Heart left ventricle (tissue), 13 donors: ENCODE data around the gene UBE2Q1.

ENCODE experiments used
- CTCF ChIP-seq, 12 donors: fragments of 200-600 bp; sonication (generic) in 4 of 12; IDR thresholded peaks; one replicate each; pipeline versions ENCODE4 v1.5.0 to v1.8.0; 2018 to 2022; ENCODE audit warnings: antibody characterized with exemption in 12 of 12, mild to moderate bottlenecking in 5 of 12
- POLR2A ChIP-seq, 2 donors: fragments of 450-650 bp; IDR thresholded peaks; one replicate each; pipeline ENCODE4 v1.6.1; 2017; ENCODE audit warnings: antibody characterized with exemption in 2 of 2, mild to moderate bottlenecking in 2 of 2, moderate library complexity in 2 of 2
- donor health status: ischemic (EF 13 %, LVEDD 7.1; RV severe dilation, severe dysfunction).
- donor health status: DM: no; HTN: yes; CAD: no.
- donor health status: DM: no; HTN: no; CAD: no.
- donor health status: ischemic (EF 25% LVEDD 6.9; RV normal size, moderate dysfunction).
- donor health status: ischemic (EF 25% LVEDD 5.7; RV mildly dilated, moderate dysfunction).
- donor health status: ischemic (EF 35%, LVEDD 5.7; RV mildly dilated, moderate dysfunction).
- donor health status: nonischemic (EF 11% LVEDD 7.7; RV severe dilation, severe dysfunction).
- donor health status: DM: yes; HTN: yes; CAD: no.
- donor health status: PGD.
- donor health status: ischemic (EF 29% LVEDD 5.4; RV normal size, mild dysfunction).
- donor health status: nonischemic (EF 23%, LVEDD 6.1; RV moderate dilation, normal function).

- no peak for TF ChIP-seq POLR2A (IDR thresholded peaks at IDR 0.05)
- TF ChIP-seq CTCF (IDR thresholded peaks at IDR 0.05): no peak
These were observed 9.8 kb upstream of the UBE2Q1 start for GRCh38 chr1:154568157-154568815.
